ENCODE measurements around the gene MEF2C.

GRCh38 chr5:88881571-88881971 is 1.4 kb downstream of the MEF2C start:
- TF ChIP-seq EZH2 (IDR thresholded peaks at IDR 0.05), result no peak
- TF ChIP-seq POLR2AphosphoS5 (IDR thresholded peaks at IDR 0.05; ENCODE audit: borderline replicate concordance, low read depth, low read length), result no peak
- no peak for TF ChIP-seq FOXP2 (optimal IDR thresholded peaks at IDR 0.05; ENCODE audit: control extremely low read depth, extremely low read length, insufficient read depth)
